Islet of Langerhans (tissue), 1 donor: Measurements from ENCODE around the gene CACNA1D.

Experiments
- FAIRE-seq: peaks from one replicate; lab custom pipeline; 2011; peaks lifted over from hg19 to GRCh38; lab: Jason Lieb, UNC

Gene CACNA1D

DNA sequence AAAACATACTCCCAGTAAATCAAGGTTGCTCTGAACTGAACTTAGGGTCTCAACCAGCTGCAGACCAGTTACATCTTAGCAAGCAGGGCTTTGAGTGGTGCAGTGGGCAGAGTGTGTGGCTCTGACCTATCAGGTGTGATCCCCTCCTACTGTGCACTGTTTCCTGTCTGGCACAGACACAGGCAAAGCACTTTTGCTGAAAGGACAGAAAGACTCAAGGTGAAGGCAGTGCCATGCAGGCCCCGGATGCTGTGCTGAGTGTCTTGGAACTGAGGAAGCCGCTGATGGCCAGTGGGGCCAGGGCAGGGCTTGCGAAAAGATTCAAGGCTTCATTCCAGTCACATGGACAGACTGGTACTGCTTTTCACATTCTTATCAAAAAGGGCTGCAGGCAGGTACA, 85.2 kb downstream of the CACNA1D start:
- no peak for FAIRE-seq

DNA sequence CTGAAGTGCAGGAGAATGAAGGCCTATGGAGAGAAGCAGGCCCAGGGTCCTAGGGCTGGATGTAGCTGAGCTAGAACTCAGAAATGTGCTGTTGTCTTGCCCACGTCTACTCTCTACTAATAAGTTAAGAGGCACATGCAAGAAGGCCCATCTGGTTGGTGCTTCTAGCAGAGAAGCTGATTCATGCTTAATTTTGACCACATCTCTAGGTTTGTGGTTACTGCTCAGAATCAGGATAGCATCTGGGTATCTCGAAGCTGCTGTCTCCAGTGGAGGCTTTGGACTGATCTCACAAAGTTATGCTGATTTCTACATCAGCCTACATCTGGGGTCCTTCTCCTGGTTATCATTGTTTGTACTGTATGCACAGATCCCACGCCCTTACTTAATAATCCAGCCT, 87.3 kb downstream of the CACNA1D start:
- FAIRE-seq, result no peak

DNA sequence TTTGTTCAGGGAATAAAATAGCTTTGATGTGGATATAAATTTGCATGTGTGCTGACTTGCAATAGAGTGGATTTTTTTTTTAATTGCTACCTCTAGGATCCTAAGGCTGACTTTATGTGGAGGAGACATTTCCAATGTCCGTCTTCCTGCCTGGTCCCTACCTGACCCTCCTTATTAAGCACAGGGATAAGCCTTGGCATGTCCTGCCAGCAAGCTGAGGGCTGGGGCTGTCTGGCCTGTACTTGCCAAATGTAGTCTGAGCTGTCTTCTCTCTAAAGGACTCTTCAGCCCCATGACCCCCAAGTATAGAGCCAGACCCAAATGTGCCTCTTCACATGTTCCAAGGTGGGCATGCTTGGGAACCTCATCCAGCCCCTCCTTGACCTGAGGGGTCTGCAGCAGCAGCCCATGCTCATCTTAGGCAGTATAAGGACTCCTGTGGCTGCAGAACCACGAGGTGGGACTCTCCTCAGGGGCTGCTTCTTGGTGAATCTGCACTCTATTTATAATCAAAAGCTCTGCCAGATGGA, 88.8 kb downstream of the CACNA1D start:
- FAIRE-seq, result no peak

DNA sequence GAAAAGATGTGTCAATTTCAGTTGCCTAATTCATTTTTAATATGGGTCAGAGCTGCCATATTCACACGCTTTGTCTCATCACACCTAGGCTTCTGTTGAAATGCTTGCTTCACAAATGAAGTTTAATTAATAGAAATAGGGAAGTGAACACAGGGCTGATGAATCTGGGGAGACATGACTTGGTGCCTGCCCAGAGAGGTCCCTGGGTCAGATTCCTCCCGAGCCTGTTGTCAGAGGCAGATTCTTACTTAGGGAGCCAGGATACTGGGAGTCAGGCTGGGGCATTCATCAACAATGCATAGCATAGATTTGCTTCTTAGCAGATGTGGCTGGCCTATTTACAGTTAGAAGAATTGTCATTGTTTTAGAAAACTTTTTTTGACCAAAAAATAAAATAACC, 90.6 kb downstream of the CACNA1D start:
- FAIRE-seq, result no peak

DNA sequence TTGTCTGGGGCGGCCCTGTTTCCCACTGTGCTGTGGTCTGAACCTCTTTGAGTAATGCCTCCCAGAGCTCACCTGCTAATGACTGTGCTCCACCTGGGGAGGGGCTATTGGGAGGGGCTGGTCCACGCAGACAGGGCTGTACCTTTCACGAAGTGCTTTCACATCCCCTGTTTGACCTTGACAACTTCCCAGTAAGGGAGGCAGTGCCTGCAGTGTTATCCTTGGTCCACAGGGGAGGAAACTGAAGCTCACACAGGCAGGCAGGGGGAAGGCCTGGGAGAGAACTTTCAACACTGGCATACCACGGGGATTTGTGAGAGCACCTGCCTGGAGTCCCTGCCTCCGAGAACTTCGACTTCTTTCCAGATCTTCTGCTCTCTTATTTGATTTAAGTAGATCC, 91.2 kb downstream of the CACNA1D start:
- FAIRE-seq, result no peak

DNA sequence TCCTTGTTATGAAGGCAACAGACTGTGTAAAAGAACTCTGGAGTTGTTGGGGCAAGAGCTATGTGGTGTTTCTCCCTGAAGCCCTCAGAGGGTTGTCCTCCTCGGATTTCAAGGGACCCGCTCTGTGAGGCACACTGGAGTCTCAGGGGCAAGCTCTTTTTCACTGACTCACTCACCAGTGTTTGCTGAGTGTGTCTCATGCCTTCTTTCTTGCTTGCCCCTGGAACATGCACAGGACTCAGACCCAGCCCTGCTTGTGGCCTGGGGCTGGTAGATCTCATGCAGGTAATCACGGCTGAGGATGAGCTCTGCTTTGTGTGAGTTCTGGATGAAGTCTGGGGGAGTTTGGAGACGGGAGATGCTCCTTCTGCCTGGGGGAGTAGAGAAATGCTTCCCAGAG, 93.7 kb downstream of the CACNA1D start:
- FAIRE-seq, result no peak

DNA sequence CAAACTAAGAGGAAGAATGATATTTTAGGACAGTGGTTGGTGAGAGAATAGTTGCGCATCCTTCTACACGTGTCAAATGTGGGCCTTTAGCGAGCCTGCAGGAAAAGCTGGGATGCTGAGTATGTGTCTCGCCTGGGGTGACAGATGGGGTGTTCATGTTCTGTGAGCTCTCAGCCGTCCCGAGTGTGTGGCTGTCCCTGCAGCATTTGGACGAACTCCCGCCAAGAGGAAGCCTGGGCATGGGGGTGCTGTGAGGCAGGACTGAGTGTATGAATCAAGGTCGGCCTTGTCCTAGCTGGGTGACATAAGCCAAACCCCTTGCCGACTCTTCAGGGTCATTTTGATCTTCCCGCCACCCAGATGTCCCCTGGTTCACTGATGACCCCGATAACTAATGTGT, 94.8 kb downstream of the CACNA1D start:
- no peak for FAIRE-seq

DNA sequence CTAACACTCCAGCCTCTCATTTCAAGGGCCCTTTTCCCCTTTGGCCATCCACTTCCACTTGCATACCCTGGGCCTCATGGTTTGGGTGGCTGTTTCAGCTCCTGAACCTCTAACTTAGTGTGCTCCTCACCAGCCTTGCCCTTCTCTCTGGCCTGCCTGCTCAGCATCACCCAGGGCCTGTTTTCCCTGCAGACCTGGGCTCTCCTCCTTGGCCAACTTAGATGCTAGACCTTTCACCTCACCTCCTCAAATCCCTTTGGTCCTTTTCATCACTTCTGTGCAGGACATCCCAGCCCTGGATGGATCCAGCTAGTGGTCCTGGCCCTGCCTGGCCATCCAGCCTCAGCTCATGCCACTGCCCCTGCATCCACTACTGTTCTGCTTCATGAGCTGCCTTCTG, 95.4 kb downstream of the CACNA1D start:
- no peak for FAIRE-seq

DNA sequence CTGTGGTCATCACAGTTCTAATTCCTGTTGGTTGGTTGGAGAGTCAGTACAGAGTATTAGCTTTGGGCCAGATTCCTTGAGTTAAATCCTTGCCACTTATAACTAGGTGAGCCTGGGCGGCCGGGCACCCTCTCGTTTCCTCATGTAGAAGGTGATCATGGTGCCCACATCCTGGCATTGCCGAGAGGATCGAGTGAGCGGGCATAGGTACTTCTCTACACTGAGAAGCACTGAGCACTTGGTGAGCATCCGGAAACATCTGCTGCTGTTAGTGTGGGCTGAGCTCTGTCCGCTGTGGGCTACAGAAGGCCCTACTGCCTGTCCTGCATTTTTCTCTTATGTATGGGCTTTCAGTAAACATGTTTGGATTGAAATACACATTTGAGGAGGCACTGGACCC, 96.2 kb downstream of the CACNA1D start:
- FAIRE-seq, result no peak

DNA sequence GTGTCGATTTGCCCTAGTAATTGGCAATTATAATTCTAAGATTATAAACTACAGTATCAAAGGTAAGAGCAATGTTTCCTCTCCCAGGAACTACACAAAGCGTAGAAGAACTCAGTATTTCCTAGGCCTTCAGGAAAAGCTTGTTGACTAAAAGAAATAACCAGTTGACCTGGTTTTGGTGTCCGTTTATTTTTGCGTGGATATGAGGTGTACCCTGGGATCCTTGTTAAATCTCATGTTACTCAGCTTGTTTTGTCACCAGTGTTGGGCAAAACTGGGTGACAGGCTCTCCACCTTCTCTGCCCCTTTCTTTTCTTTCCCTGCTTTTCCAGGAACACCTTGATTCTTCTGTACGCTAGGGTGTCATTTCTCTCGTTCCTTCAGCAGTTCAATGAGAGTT, 97.2 kb downstream of the CACNA1D start:
- FAIRE-seq, result no peak

DNA sequence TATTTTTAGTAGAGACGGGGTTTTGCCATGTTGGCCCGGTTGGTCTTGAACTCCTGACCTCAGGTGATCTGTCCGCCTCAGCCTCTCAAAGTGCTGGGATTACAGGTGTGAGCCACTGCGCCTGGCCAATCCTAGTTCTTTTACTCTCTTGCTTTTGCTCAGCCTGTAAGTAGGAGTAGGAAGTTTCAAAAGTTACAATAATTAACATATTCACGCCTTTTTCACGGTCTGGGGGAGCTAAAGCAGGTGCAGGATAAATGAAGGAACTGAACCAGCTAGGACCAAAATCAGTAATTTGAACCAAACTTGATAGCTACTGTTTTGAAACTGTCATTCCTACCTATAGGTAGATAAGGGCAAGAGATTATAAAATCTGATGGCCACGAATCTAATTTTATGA, 98.5 kb downstream of the CACNA1D start:
- no peak for FAIRE-seq

DNA sequence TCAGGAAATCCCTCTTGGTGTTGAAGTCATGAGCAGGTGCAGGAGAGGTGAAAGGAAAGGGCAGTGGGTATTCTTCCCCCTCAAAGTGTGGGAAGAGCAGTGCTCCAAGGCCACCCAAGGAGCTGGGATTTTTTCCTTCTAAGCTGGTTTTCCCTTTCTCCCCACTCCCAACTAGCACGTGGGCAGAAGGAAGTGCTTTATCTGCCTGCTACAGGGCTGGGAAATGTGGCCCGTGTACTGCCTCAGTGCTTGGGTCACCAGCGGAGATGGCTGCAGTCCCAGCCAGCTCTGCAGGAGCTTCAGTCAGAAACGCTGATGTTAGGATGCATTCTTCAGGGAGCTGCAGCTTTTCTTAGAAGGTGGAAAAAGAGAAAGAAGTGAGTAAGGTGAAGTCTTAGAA, 99.2 kb downstream of the CACNA1D start:
- FAIRE-seq, result no peak

DNA sequence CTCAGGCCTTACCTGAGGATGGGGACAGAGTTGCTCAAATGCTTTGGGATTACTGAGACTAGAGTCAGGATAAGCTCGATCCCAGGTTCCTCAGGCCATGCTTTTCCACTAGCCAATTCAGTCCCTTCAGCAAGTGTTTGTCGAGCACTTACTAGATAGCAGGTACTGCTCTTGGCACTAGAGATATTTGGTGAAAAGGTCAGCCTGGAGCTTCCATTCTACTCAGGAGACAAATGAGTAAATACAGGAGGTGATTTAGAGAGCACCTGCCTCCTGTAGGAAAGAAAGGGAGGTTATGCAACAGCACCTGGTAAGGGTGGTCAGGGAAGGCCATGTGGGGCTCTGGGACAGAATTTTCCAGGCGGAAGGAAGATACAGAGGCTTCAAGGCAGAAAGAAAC, 99.9 kb downstream of the CACNA1D start:
- FAIRE-seq, result no peak

DNA sequence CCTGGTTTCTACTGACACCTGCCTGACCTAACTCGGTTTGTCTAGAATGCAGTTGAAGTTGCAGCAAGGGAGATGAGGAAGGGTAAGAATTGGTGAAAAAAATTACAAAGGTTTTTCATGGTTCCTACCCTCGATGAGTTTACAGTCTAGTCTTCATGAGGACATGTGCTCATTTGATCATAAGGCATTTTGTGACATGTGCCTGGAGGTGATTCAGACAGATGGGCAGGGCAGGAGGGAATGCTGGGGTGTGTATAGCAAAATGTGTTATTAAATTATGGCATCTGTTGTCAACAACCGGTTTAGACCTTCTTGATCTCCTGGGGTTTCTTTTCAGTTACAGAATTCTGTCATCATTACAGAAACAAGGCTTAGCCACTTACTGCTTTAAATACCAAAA, 101.2 kb downstream of the CACNA1D start:
- no peak for FAIRE-seq

DNA sequence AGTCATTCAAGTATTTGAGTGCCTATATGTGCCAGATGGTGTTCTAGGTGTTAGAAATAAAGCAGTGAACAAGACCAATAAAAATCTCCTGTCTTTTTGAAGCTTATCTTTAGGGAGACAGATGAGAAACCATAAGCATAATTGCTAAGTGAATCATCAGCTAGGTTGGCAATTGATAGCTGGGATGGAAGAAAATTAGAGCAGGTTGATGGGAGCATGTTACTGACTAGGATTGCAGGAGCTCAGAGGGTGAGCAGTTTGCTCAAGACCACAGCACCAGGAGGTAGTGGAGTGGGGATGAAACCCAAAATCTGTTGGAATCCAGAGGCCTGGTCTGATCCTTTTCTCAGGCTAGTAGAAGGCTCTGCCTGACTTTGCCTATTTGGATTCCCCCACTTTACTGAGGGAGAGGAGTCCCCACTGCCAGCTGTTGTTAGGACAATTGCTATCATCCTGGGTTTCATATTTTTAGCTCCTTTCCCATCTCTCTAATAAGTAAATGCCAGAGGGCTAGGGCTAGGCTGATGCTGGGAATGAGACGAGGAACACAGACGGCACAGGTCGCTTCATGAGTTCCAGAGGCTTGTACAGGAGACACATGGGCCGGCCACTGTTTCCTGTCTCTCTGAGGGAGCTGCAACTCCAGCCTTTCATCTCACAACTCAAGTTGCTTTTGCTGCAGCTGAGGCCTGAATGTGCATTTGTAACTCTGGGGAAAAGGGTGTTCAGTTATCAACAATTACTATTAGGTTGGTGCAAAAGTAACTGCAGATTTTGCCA, 102.9 kb downstream of the CACNA1D start:
- peak; percentile 95 for FAIRE-seq

DNA sequence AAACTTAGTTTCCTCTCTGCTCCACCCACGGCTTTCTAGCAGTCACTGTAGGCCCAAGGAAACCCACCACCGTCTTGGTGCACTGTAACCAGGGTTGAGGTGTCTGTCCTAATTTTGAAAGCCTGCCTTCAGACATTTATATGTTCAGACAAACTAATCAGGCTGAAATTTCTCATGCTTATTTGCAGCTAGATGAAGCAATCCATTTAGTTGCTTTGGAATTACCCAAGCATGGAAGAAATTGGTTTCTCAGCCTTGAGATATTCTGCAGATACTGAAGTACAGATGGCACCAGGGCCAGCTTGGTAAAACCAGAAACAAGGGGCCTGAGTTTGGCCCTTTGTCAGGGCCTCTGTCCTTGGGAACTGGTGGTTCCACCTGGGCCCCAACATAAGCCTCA, 105.4 kb downstream of the CACNA1D start:
- FAIRE-seq, result no peak

DNA sequence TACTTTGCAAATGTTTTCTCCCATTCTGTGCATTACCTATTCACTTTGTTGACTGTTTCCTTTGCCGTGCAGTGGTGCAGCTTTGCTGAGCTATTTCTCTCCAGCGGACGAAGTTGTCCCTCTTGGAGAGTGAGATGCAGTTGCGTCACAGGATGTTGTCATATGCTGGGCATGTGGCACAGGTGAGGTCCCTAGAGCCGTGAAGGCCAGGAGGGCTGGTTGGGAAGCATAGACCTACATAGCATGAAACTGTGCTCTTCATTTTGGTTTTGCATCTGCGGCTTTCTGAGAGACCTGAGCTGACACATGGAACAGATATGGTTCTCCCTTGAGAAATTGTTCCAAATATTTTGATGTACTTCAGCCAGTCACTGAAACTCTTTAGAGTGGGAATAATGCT, 108.5 kb downstream of the CACNA1D start:
- FAIRE-seq, result no peak

DNA sequence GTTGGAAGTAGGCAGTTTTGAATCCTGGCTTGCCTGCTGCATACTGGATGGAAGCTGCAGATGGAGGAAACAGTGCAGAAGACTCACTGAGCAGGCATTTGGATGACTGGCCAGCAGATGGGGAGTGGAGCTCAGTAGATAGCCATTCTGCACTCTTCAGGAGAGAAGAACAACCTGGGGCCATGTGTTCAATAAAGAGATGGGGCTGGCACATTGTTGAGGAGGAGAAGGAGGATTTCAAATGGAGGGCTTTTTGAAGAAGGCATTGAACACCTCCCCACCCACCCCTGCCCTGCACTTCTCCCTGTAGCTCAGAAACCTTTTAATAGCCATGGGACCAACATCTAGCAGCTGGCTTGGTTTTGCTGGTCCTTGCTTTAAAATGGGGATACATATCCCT, 109.8 kb downstream of the CACNA1D start:
- FAIRE-seq, result no peak

DNA sequence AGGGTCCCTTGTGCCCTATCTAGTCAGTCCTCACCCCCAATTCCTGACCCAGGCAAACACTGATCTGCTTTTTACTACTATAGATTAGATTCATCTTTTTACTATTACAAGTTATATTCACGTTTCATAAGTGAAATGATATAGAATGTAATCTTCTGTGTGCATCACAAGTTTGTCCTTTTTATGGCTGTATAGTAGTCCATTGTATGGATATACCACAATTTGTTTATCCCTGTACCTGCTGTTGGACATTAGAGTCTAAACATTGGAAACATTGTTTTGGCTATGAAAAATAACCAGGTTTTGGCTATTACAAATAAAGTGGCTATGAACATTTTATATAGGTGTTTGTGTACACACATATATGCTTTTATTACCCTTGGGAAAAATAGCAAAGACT, 112.4 kb downstream of the CACNA1D start:
- no peak for FAIRE-seq

DNA sequence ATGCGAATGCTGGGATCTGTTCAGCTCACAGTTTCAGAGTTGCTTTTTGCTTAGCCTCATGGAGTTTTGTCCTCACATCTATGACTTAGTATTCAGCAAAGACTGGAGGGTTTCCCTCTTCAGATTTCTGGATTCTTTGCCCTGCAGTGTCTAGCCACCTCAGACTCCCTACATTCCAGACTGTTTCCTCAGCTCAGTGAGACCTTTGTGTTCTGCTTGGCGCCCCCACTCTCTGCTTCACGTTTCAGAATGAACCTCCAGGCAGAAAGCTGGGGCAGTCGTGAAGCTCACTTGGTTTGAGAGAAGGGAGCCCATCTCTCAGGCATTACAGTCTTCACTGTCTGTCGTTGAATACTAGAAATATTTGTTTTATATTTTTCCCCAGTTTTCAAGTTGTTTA, 118.1 kb downstream of the CACNA1D start:
- no peak for FAIRE-seq

DNA sequence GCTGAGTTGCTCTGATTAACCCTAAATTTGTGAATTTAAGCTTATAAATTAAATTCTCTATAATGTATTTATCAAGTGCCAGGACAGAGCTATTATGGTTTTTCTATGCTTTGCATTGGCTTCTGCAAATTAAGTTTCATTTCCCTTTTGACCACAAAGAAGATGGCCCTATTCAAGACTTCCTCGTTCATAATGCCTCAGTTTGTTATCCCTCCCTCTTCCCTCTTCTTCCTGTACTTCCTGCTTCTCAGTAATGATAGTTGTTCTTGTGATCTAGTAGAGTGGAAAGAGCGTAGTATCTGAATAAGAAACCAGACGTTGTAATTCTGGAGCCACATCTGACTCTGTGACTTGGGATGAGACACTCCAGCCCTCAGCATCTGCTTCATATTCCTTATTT, 118.7 kb downstream of the CACNA1D start:
- no peak for FAIRE-seq

DNA sequence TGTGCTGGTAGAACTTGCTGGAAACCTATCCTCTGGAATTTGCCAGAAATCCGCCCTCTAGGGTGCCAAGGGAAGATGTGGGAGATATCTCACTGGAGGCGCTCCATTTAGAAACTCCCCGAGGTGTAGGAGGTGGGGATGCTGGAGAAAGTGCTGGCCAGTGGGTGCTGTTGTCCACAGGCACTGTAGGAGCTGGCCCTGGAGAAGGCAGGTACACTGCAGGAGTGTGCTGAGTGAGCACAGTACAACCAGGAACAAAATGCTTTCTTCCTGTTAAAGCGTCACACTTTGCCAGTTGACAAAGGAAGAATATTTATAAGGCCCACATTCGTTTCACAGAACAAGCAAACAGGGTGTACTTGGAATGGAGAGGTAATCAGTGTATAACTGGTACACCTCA, 119.9 kb downstream of the CACNA1D start:
- FAIRE-seq, result no peak

DNA sequence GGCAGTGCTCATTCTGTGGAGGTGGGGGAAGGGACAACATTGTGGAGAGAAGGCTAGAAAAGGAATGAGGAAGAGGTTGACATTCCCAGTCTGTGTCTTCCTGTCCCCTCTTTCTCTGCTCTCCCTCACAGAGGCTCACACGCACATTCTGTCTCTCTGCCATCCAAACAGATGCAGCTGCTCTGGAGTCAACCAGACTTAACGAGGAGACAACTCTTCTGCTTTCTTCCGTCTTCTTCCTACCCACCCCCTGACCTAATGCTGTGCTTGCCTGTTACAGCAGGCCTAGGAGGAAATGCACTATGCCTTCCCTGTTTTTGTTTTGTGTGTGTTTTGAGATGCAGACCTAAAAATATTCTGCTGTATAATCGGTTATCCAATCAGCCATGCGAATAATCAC, 121.9 kb downstream of the CACNA1D start:
- FAIRE-seq, result no peak
